Measurements from ENCODE around the gene CES2.
"Not testable (repeated sequence)": the region's sequence is repeated elsewhere in the genome, so short reads cannot be mapped to it uniquely, and the experiment has no call there.

CES2 gene

DNA sequence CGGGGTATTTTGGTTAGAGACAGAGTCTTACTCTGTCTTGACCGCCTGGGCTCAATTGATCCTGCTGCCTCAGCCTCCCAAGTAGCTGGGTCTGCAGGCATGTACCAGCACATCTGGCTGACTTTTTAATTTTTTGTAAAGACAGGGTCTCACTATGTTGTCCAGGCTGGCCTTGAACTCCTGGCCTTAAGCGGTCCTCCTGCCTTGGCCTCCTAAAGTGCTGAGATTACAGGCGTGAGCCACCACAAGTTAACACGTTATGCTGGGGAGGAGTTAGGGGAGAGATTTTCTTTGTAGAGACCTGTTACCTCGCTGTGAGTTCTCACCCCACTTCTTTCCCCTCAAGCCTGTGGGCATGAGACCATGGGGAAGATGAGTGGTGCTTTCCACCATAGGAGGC is 51.2 kb downstream of the CES2 start:
- no peak for DNase-seq

DNA sequence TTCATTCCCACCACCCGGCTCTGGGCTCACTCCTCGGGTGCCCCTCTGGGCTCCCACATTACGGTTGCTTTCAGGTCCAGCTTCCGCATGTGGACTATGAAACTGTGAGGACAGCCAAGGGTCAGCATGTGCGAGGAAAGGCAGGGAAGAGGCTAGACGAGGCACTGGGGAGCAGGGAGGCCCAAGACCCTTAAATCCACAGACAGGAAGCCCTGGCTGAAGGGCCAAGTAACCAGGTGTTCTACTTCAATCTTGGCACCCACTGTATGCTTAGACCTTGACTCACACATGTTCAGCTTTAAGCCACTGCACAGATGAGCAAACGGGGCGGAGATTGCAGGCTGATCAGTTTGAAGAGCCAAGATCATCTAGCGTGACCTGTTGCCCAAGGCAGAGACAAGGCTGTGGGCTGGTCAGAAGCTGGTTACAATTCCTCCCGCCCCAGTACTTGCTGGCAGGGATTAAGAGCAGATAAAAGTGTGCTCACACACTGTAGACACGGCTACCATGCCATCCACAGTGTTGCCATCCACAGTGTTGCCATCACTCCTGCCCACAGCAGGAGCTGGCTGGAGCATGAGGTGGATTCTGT is 53.0 kb downstream of the CES2 start, which contains the start of gene CES4A:
CES4A (plus strand) TSS at position 393 of the 592 bp plus-strand sequence; CDS start at position 577, 184 bp downstream.
- peak; percentile 27 for DNase-seq

DNA sequence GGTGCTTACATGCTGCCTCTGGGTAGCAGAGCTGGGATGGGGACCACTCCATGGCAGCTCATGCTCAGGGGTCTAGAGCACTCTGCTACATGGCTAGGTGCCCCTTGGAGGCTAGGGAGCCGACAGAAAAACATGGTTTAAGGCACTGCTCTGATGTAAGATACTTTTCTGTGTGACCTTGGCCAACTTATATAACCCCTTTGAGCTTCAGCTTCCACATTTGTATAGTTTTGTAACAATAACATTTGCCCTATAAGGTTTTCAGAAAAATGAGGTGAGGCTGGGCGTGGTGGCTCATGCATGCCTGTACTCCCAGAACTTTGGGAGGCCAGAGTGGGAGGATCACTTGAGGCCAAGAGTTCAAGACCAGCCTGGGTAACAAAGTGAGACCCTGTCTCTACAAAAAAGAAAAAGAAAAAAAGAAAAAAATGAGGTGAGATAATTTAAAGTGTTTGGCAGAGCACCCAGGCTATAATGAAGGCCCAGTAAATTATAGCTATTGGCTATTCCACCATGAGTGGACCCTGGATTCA is 56.3 kb downstream of the CES2 start:
- DNase-seq, result no peak

DNA sequence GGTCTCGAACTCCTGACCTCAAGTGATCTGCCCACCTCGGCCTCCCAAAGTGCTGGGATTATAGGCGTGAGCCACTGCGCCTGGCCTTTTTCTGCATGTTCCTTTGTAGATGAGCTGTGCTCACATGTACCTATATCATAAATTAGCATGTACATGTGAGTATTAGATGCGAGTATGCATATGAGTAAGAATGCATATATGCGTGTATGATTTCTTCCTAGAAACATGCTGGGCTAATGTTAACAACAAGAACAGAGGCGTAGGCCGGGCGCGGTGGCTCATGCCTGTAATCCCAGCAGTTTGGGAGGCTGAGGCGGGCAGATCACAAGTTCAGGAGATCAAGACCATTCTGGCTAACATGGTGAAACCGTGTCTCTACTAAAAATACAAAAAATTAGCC is 58.2 kb downstream of the CES2 start:
- DNase-seq, result not testable (repeated sequence)
